A549 (cell line): ENCODE data around the gene GNPDA1.

ENCODE experiments used
- BCL3 ChIP-seq: fragments of >200 bp; sonication (Bioruptor Twin); formaldehyde crosslinking; IDR thresholded peaks from 3 replicates; pipeline ENCODE4 v1.6.1; 2016
- CTCF ChIP-seq: fragments of >200 bp; sonication (Bioruptor Twin); formaldehyde crosslinking; IDR thresholded peaks from 3 replicates; pipeline ENCODE4 v1.5.1; 2016
- MAZ ChIP-seq: fragments of 150-350 bp; IDR thresholded peaks from 2 replicates; pipeline ENCODE4 v1.6.1; 2014; ENCODE audit warnings: antibody characterized with exemption, low read depth, low read length, borderline replicate concordance
- POLR2AphosphoS2 ChIP-seq: conservative IDR thresholded peaks from 2 replicates; pipeline ENCODE4 v1.6.1; 2012; ENCODE audit warnings: low read length, improper control_type of control experiment, inconsistent platforms
- RAD21 ChIP-seq, 2 experiments: fragments of >200 bp in 1 of 2; sonication (Bioruptor Twin) in 1 of 2; formaldehyde crosslinking in 1 of 2; IDR thresholded peaks in 1 of 2; conservative IDR thresholded peaks in 1 of 2; 2 replicates in 1 of 2; 3 replicates in 1 of 2; pipeline ENCODE4 v1.6.1; 2012 to 2018; ENCODE audit warnings: inconsistent platforms in 1 of 2

DNA sequence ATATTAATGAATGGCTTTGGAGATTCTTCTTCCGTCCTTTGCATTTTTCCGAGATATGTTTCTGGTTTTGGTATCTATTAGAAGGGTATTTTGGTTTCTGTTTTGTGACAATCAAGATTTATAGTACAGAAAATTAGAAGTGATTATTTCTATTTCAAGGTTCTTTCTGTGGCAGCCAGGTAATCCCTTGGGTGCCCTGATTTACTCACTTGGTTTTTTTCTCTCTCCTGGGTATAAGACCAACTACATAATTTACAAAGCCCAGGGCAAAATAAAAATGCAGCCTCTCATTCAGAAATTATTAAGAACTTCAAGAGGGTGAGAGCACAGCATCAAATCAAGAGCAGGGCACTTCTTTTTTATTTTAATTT is 45.9 kb downstream of the GNPDA1 start:
- no peak for TF ChIP-seq BCL3
- no peak for TF ChIP-seq CTCF
- TF ChIP-seq RAD21 (conservative IDR thresholded peaks at IDR 0.05 in 1 of 2, IDR thresholded peaks at IDR 0.05 in 1 of 2) = no peak
- TF ChIP-seq POLR2AphosphoS2 = no peak
- no peak for TF ChIP-seq MAZ
